Fibroblast of lung (primary cell): Measurements from ENCODE around the gene SERPINC1. TPM values are rescaled to one million over a fixed set of nuclear protein-coding genes. Genes with fewer than 3 reads are reported as not detected.

Source experiments
- DNase-seq, 2 donors: peaks; one replicate each; pipeline versions ENCODE4 v3.0.0 to v3.0.0-alpha.2; 2010; ENCODE audit warnings: low read depth in 2 of 2
- H2AFZ ChIP-seq: 2 replicates; pipeline ENCODE4 v1.5.1; 2012; ENCODE audit warnings: low read length, control low read depth, inconsistent platforms
- H3K27ac ChIP-seq: 2 replicates; pipeline ENCODE4 v1.5.1; 2011; ENCODE audit warnings: low read length, control low read depth; ENCODE audit not compliant: insufficient read depth
- H3K27me3 ChIP-seq: 2 replicates; pipeline ENCODE4 v1.5.1; 2011; ENCODE audit warnings: mild to moderate bottlenecking, low read length; ENCODE audit not compliant: control insufficient read depth, insufficient read depth
- H3K36me3 ChIP-seq: 2 replicates; pipeline ENCODE4 v1.5.1; 2011; ENCODE audit warnings: low read length; ENCODE audit not compliant: control insufficient read depth, insufficient read depth
- H3K4me1 ChIP-seq: 2 replicates; pipeline ENCODE4 v1.5.1; 2011; ENCODE audit warnings: low read length; ENCODE audit not compliant: control insufficient read depth, insufficient read depth; ENCODE audit errors: extremely low read depth
- H3K4me2 ChIP-seq: 2 replicates; pipeline ENCODE4 v1.5.1; 2011; ENCODE audit warnings: low read length, control low read depth; ENCODE audit not compliant: insufficient read depth; ENCODE audit errors: extremely low read depth
- H3K4me3 ChIP-seq, 4 experiments: fragments of 200-600 bp in 1 of 4; sonication (generic) in 1 of 4; replicated peaks in 1 of 4; 2 replicates each; pipeline ENCODE4 v1.5.1; 2011 to 2016; ENCODE audit warnings: low read length in 4 of 4, low read depth in 3 of 4, mild to moderate bottlenecking in 3 of 4, control low read depth in 2 of 4, inconsistent platforms in 1 of 4, mixed read lengths in 1 of 4; ENCODE audit not compliant: insufficient read depth in 1 of 4; ENCODE audit errors: control extremely low read depth in 1 of 4
- H3K79me2 ChIP-seq: 2 replicates; pipeline ENCODE4 v1.5.1; 2012; ENCODE audit warnings: mild to moderate bottlenecking, low read length, inconsistent platforms; ENCODE audit not compliant: control insufficient read depth, insufficient read depth
- H3K9ac ChIP-seq: 2 replicates; pipeline ENCODE4 v1.5.1; 2011; ENCODE audit warnings: mild to moderate bottlenecking, low read length, control low read depth; ENCODE audit not compliant: insufficient read depth
- H3K9me3 ChIP-seq: 2 replicates; pipeline ENCODE4 v1.5.1; 2012; ENCODE audit warnings: low read depth, low read length; ENCODE audit not compliant: control insufficient read depth, insufficient read depth
- H4K20me1 ChIP-seq: 2 replicates; pipeline ENCODE4 v1.5.1; 2011; ENCODE audit warnings: low read length; ENCODE audit not compliant: control insufficient read depth, insufficient read depth; ENCODE audit errors: extremely low read depth
- CTCF ChIP-seq, 2 donors: IDR thresholded peaks in 1 of 2; conservative IDR thresholded peaks in 1 of 2; 1 replicate in 1 of 2; 2 replicates in 1 of 2; pipeline ENCODE4 v1.5.1; 2011 to 2012; ENCODE audit warnings: low read length in 2 of 2, control low read depth in 1 of 2, inconsistent platforms in 1 of 2, low read depth in 1 of 2, mild to moderate bottlenecking in 1 of 2
- EZH2 ChIP-seq: IDR thresholded peaks from 2 replicates; pipeline ENCODE4 v1.5.1; 2012; ENCODE audit warnings: low read length, control low read depth, mild to moderate bottlenecking; ENCODE audit errors: missing control alignments
- polyA plus RNA-seq, 2 donors: library from polyadenylated mRNA; depleted of rRNA in 1 of 2; stranded (reverse) in 1 of 2; unstranded in 1 of 2; fragments of >200 nt; gene quantifications; 2 replicates each; pipeline ENCODE4 v1.2.1, GENCODE V29; 2011 to 2012; ENCODE audit warnings: missing spikeins in 1 of 2
- total RNA-seq: library from RNA; depleted of rRNA; stranded (reverse); fragments of >200 nt; gene quantifications from 2 replicates; pipeline ENCODE4 v1.2.1, GENCODE V29; 2014

SERPINC1 gene
- total and polyA plus RNA-seq, 2 donors (not counting 1 experiment from before 2014, with no cell fraction given) = not detected

- peak within 1 kb of the TSS; percentile 90 for H3K27ac ChIP-seq
- H2AFZ ChIP-seq = peak within 1 kb of the TSS; percentile 63
- peak in 1 of 2 donors; percentile 68 for DNase-seq
- peaks cover 36% of the 10 kb centered on the region for H3K79me2 ChIP-seq
- H4K20me1 ChIP-seq = peaks cover 5% of the 10 kb centered on the region
- H3K4me3 ChIP-seq = peak within 1 kb of the TSS; percentile 94 to 99 (median 98)
- H3K36me3 ChIP-seq = peaks cover 21% of the 10 kb centered on the region
- no peaks in the 10 kb centered on the region for H3K9me3 ChIP-seq
- no peak for TF ChIP-seq CTCF (conservative IDR thresholded peaks at IDR 0.05 in 1 of 2, IDR thresholded peaks at IDR 0.05 in 1 of 2; ENCODE audit: low read depth in 1 of 2, low read length in 2 of 2)
- TF ChIP-seq EZH2 = no peak
- peak within 1 kb of the TSS; percentile 98 for H3K4me2 ChIP-seq
- peaks cover 5% of the 10 kb centered on the region for H3K4me1 ChIP-seq
- H3K27me3 ChIP-seq = no peaks in the 10 kb centered on the region
- peak within 1 kb of the TSS; percentile 82 for H3K9ac ChIP-seq
Measured at GRCh38 chr1:173868266-173869020, 48.7 kb downstream of the SERPINC1 start, which contains the start of gene ZBTB37. TSS of gene ZBTB37 (plus strand) at chr1:173868380. CDS start at chr1:173870226, 1,846 bp downstream.

GRCh38 chr1:173867753-173868265, 49.3 kb downstream of the SERPINC1 start, which contains the start of gene GAS5:
TSS of gene GAS5 (minus strand) at chr1:173867989.
- Histone ChIP-seq H3K9me3 (no peaks in the 10 kb centered on the region), H3K4me3 (peak within 1 kb of the TSS; percentile 94 to 99 (median 98)), H3K27me3 (no peaks in the 10 kb centered on the region), H3K27ac (peak within 1 kb of the TSS; percentile 90), H3K4me1 (peaks cover 5% of the 10 kb centered on the region), H3K9ac (peak within 1 kb of the TSS; percentile 82), H4K20me1 (peaks cover 5% of the 10 kb centered on the region), H3K4me2 (peak within 1 kb of the TSS; percentile 98), H3K36me3 (peaks cover 23% of the 10 kb centered on the region), H2AFZ (peak within 1 kb of the TSS; percentile 63), H3K79me2 (peaks cover 36% of the 10 kb centered on the region)
- DNase-seq = peak; percentile 100
- TF ChIP-seq EZH2 = no peak
- no peak for TF ChIP-seq CTCF (conservative IDR thresholded peaks at IDR 0.05 in 1 of 2, IDR thresholded peaks at IDR 0.05 in 1 of 2; ENCODE audit: low read depth in 1 of 2, low read length in 2 of 2)

GRCh38 chr1:173867141-173867752, 49.9 kb downstream of the SERPINC1 start:
- no peak overlapping the region for H2AFZ ChIP-seq
- TF ChIP-seq EZH2 = no peak
- no peak for TF ChIP-seq CTCF (conservative IDR thresholded peaks at IDR 0.05 in 1 of 2, IDR thresholded peaks at IDR 0.05 in 1 of 2; ENCODE audit: low read depth in 1 of 2, low read length in 2 of 2)
- H3K9me3 ChIP-seq = no peaks in the 10 kb centered on the region
- H4K20me1 ChIP-seq = peaks cover 5% of the 10 kb centered on the region
- H3K79me2 ChIP-seq = peaks cover 36% of the 10 kb centered on the region
- peak overlapping the region; percentile 81 for H3K9ac ChIP-seq
- H3K27ac ChIP-seq = peak overlapping the region; percentile 90
- no peaks in the 10 kb centered on the region for H3K27me3 ChIP-seq
- peaks cover 23% of the 10 kb centered on the region for H3K36me3 ChIP-seq
- H3K4me3 ChIP-seq = peak overlapping the region; percentile 94 to 99 (median 98)
- no peak for DNase-seq
- peaks cover 5% of the 10 kb centered on the region for H3K4me1 ChIP-seq
- peak overlapping the region; percentile 89 for H3K4me2 ChIP-seq
